Gastrocnemius medialis (tissue), 4 donors: ENCODE data around the gene PDXDC1. TPM values are rescaled to one million over a fixed set of nuclear protein-coding genes. Genes with fewer than 3 reads are reported as not detected.
"Not testable (repeated sequence)": the region's sequence is repeated elsewhere in the genome, so short reads cannot be mapped to it uniquely, and the experiment has no call there.

Experiments used
- ATAC-seq, 2 donors: fragments of 150-250 bp; one replicate each; pipeline ENCODE4 v1.9.1; 2016
- DNase-seq, 2 donors: peaks; one replicate each; pipeline ENCODE4 v3.0.0-alpha.2; 2019
- H3K27ac ChIP-seq, 4 donors: fragments of 200-600 bp; sonication (generic); 1 replicate in 1 of 4; 2 replicates in 3 of 4; pipeline ENCODE4 v1.5.1; 2016 to 2018; ENCODE audit warnings: mild to moderate bottlenecking in 2 of 4, moderate library complexity in 1 of 4
- H3K27me3 ChIP-seq, 3 donors: fragments of 200-600 bp; sonication (generic) in 2 of 3; 1 replicate in 1 of 3; 2 replicates in 2 of 3; pipeline versions ENCODE4 v1.5.1 to v1.6.0; 2016 to 2019; ENCODE audit warnings: mild to moderate bottlenecking in 1 of 3, moderate library complexity in 1 of 3
- H3K36me3 ChIP-seq, 2 donors: fragments of 200-600 bp; sonication (generic) in 1 of 2; one replicate each; pipeline ENCODE4 v1.5.1; 2017 to 2018
- H3K4me1 ChIP-seq, 2 donors: fragments of 200-600 bp; sonication (generic) in 1 of 2; one replicate each; pipeline ENCODE4 v1.5.1; 2016 to 2017; ENCODE audit warnings: mild to moderate bottlenecking in 2 of 2
- H3K4me3 ChIP-seq, 4 donors: fragments of 200-600 bp; sonication (generic) in 3 of 4; 1 replicate in 1 of 4; 2 replicates in 3 of 4; pipeline ENCODE4 v1.5.1; 2016 to 2019; ENCODE audit warnings: mild to moderate bottlenecking in 2 of 4
- H3K9me3 ChIP-seq, 3 donors: fragments of 200-600 bp; sonication (generic) in 2 of 3; 1 replicate in 1 of 3; 2 replicates in 2 of 3; pipeline ENCODE4 v1.5.1; 2016 to 2019
- POLR2A ChIP-seq, 2 donors: fragments of 450-650 bp; IDR thresholded peaks; one replicate each; pipeline ENCODE4 v1.6.1; 2017; ENCODE audit warnings: antibody characterized with exemption in 2 of 2, mild to moderate bottlenecking in 2 of 2, moderate library complexity in 2 of 2
- in situ Hi-C, 4 donors: fragments of 200-750 bp; cut with MboI; loops; one replicate each; pipeline versions ENCODE4 v1.15.0 to v1.8.0; 2017; ENCODE audit warnings: low sequenced_read_pairs in 4 of 4
- intact Hi-C: fragments of 100-400 bp; cut with DNase I; formaldehyde crosslinking; loops from one replicate; pipeline ENCODE4 v1.15.1; 2023; ENCODE audit warnings: low total_unique reads
- total RNA-seq, 4 donors: library from RNA; depleted of rRNA; stranded (reverse); fragments of >200 nt; gene quantifications; one replicate each; pipeline versions ENCODE4 v1.1.0 to v1.2.3, GENCODE V29; 2016
- TF ChIP-seq, protein P1 (sequence below), 5 experiments: fragments of 450-650 bp in 3 of 5; fragments of 200-600 bp in 2 of 5; sonication (generic) in 2 of 5; IDR thresholded peaks in 4 of 5; conservative IDR thresholded peaks in 1 of 5; 1 replicate in 4 of 5; 2 replicates in 1 of 5; pipeline ENCODE4 v1.5.1; 2016 to 2019; ENCODE audit warnings: antibody characterized with exemption in 5 of 5, mild to moderate bottlenecking in 3 of 5, moderate library complexity in 3 of 5

Gene PDXDC1
- total RNA-seq, 4 donors from 2014 or later = 34.3 to 69.0 (median 45.2) TPM

DNA sequence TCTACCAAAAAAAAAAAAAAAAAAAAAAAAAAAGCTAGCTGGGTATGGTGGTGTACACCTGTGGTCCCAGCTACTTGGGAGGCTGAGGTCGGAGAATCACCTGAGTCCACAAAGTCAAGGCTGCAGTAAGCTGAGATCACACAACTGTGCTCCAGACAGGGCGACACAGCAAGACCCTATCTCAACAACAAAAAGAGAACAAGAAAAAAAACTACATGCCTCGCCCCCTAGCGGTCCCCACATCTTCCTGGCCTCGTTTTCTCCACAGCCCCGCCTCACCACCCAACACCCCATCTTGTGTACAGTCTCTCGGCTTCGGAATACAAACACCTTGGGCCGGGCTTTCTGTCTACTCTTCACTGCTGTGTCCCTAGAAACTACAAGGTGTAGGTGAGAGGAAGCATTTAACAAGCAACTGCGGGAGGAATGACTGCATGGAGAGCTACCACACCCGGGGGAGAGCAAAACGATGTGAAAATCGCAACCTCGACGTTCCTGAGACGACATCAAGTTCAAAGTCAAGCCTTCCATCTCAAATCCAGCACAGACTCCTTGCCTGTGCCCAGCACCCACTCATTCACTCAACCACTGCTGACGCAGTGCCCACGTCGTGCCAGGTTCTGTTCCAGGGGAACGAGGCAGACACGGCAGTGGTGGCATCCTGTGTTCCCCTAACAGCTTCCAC, 72.0 kb downstream of the PDXDC1 start:
- Histone ChIP-seq H3K9me3 (no peaks in the 10 kb centered on the region), H3K27me3 (no peaks in the 10 kb centered on the region), H3K27ac (no peak overlapping the region), H3K4me3 (no peak overlapping the region), H3K36me3 (peaks cover 0 to 23% of the 10 kb centered on the region in 2 donors), H3K4me1 (peaks cover 3 to 5% of the 10 kb centered on the region in 2 donors)
- in situ Hi-C loops (no loop called here), intact Hi-C loops (no loop called here)
- TF ChIP-seq, protein P1, sequence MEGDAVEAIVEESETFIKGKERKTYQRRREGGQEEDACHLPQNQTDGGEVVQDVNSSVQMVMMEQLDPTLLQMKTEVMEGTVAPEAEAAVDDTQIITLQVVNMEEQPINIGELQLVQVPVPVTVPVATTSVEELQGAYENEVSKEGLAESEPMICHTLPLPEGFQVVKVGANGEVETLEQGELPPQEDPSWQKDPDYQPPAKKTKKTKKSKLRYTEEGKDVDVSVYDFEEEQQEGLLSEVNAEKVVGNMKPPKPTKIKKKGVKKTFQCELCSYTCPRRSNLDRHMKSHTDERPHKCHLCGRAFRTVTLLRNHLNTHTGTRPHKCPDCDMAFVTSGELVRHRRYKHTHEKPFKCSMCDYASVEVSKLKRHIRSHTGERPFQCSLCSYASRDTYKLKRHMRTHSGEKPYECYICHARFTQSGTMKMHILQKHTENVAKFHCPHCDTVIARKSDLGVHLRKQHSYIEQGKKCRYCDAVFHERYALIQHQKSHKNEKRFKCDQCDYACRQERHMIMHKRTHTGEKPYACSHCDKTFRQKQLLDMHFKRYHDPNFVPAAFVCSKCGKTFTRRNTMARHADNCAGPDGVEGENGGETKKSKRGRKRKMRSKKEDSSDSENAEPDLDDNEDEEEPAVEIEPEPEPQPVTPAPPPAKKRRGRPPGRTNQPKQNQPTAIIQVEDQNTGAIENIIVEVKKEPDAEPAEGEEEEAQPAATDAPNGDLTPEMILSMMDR (IDR thresholded peaks at IDR 0.05 in 4 of 5, conservative IDR thresholded peaks at IDR 0.05 in 1 of 5) = no peak
- TF ChIP-seq POLR2A (IDR thresholded peaks at IDR 0.05) = no peak
- ATAC-seq (no peak), DNase-seq (no peak)

DNA sequence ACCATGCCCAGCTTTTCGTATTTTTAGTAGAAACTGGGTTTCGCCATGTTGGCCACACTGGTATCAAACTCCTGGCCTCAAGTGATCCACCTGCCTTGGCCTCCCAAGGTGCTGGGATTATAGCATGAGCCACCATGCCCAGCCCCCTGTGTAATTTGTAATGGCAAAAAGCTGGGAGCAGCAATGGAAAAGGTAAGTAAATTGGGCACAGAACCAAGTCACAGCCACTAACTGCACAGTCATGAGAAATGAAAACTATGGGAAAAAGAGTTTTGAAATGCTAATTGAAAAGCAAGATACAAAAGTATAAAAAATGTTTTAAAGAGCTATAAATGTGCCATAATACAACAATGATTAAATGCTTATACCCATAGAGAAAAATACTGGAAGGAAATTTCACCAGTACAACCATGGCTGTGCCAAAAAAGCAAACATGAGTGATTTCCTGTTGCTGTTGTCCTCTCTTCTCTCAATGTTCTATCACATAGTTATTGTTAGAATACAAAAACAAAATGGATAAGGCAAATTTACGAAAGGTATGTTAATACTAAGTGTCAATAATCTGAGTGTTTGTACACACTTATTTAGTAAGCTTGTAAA, 74.9 kb downstream of the PDXDC1 start:
- Histone ChIP-seq H3K4me1 (peaks cover under 1 to 2% of the 10 kb centered on the region in 2 donors), H3K4me3 (no peak overlapping the region), H3K27ac (no peak overlapping the region), H3K36me3 (peaks cover 0 to 11% of the 10 kb centered on the region in 2 donors), H3K9me3 (no peaks in the 10 kb centered on the region), H3K27me3 (no peaks in the 10 kb centered on the region)
- intact Hi-C loops (no loop called here), in situ Hi-C loops (no loop called here)
- DNase-seq (no peak), ATAC-seq (no peak)
- no peak for TF ChIP-seq POLR2A (IDR thresholded peaks at IDR 0.05)
- TF ChIP-seq, protein P1 (IDR thresholded peaks at IDR 0.05 in 4 of 5, conservative IDR thresholded peaks at IDR 0.05 in 1 of 5) = no peak

DNA sequence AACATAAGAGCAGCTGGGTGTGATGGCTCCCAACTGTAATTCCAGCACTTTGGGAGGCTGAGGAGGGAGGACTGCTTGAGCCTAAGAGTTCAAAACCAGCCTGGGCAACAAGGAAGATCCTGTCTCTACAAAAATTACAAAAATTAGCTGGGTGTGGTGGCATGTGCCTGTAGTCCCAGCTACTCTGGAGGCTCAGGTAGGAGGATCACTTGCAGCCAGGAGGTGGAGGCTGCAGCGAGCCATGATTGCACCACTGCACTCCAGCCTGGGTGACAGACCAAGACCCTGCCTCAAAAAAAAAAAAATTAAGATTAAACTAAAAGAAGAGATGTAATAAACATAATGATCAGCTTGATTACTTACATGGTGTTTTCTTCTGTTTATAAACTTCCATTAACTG, 75.6 kb downstream of the PDXDC1 start:
- intact Hi-C loops = not testable (repeated sequence)
- peaks cover 0 to 11% of the 10 kb centered on the region in 2 donors for H3K36me3 ChIP-seq

DNA sequence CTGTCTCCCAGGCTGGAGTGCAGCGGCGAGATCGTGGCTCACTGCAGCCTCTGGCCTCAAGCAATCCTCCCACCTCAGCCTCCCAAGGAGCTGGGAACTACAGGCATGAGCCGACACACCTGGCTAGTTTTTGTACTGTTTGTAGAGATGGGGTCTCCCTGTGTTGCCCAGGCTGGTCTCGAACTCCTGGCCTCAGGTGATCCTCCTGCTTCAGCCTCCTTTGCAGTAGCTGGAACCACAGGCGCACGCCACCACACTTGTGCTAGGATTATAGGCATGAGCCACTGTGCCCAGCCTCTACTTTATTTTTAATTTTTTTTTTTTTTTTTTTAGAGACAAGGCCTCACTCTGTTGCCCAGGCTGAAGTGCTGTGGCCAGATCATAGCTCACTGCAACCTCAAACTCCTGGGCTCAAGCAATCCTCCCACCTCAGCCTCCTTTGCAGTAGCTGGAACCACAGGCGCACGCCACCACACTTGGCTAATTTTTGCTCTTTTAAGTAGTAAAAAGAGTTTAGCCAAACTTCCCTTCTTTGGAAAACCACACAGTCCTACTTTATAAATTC, 76.6 kb downstream of the PDXDC1 start:
- H3K4me3 ChIP-seq = no peak overlapping the region
- intact Hi-C loops = no loop called here
- DNase-seq = no peak
- TF ChIP-seq, protein P1 (IDR thresholded peaks at IDR 0.05 in 4 of 5, conservative IDR thresholded peaks at IDR 0.05 in 1 of 5) = no peak
- no peak for TF ChIP-seq POLR2A (IDR thresholded peaks at IDR 0.05)
- peaks cover 0 to 11% of the 10 kb centered on the region in 2 donors for H3K36me3 ChIP-seq
- H3K4me1 ChIP-seq = peaks cover 5 to 9% of the 10 kb centered on the region in 2 donors
- no peaks in the 10 kb centered on the region for H3K27me3 ChIP-seq
- H3K9me3 ChIP-seq = no peaks in the 10 kb centered on the region
- H3K27ac ChIP-seq = no peak overlapping the region
- ATAC-seq = no peak
- in situ Hi-C loops = no loop called here

More for the DNA sequence above, 75.6 kb downstream of the PDXDC1 start:
- ATAC-seq, H3K27me3 ChIP-seq, H3K27ac ChIP-seq, H3K4me1 ChIP-seq, H3K9me3 ChIP-seq, in situ Hi-C loops, DNase-seq, H3K4me3 ChIP-seq: not testable (repeated sequence)

DNA sequence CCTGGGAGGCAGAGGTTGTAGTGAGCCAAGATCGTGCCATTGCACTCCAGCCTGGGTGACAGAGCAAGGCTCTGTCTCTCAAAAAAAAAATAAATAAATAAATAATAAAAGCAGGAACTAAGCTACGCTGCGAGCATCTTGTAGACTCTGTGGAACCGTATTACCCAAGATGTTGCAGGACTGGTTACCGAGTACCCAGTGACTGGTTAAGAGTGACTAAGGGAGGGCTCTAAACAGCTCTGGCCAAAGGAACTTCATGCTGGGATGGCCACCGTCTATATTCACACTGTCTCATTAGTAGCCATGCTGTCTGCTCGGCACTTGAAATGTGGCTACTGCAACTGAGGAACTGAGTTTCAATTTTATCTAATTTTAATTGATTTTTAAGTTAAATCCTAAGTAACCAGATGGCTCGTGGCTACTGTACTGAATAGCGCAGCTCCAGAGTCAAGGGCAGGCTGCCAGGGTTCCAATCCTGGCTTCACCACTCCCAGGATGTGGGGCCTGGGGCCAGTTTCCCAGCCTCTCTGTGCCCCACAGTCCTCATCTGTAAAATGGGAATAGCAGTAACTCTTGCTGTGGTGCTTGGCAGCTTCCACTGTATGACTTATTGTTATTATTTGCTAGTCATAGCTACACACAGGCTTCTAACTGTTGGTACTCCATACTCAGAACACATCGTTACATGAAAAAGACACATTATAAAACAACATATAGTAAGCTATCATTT, 78.1 kb downstream of the PDXDC1 start:
- in situ Hi-C loops = no loop called here
- H3K9me3 ChIP-seq = no peaks in the 10 kb centered on the region
- no peaks in the 10 kb centered on the region for H3K27me3 ChIP-seq
- no peak overlapping the region for H3K4me3 ChIP-seq
- H3K27ac ChIP-seq = peak overlapping the region in 1 of 4 donors; percentile 6
- H3K4me1 ChIP-seq = peaks cover 5 to 9% of the 10 kb centered on the region in 2 donors
- no peak for DNase-seq
- ATAC-seq = no peak
- no peaks in the 10 kb centered on the region for H3K36me3 ChIP-seq
- intact Hi-C loops = no loop called here
- TF ChIP-seq POLR2A (IDR thresholded peaks at IDR 0.05) = no peak
- TF ChIP-seq, protein P1 (IDR thresholded peaks at IDR 0.05 in 4 of 5, conservative IDR thresholded peaks at IDR 0.05 in 1 of 5) = no peak
